K562 (cell line): ENCODE measurements around the gene KPTN. TPM values are rescaled to one million over a fixed set of nuclear protein-coding genes. Genes with fewer than 3 reads are reported as not detected.

Source experiments
- BRD4 ChIP-seq: fragments of 200-600 bp; sonication (generic); IDR thresholded peaks from 2 replicates; pipeline ENCODE4 v1.6.1; 2017; ENCODE audit warnings: inconsistent platforms
- FOXP1 ChIP-seq: sonication (generic); formaldehyde crosslinking; IDR thresholded peaks from 2 replicates; pipeline ENCODE4 v1.8.0; 2022; ENCODE audit warnings: mild to moderate bottlenecking, missing genetic modification reagents
- HDAC1 ChIP-seq, 2 experiments: fragments of 450-650 bp; IDR thresholded peaks; 2 replicates each; pipeline ENCODE4 v1.6.1; 2016 to 2017; ENCODE audit warnings: inconsistent platforms in 1 of 2, mild to moderate bottlenecking in 1 of 2, moderate library complexity in 1 of 2
- KAT7 ChIP-seq: sonication (generic); formaldehyde crosslinking; IDR thresholded peaks from 2 replicates; pipeline ENCODE4 v1.8.0; 2022; ENCODE audit warnings: missing genetic modification reagents, mild to moderate bottlenecking, borderline replicate concordance
- MYNN ChIP-seq, 2 experiments: sonication (generic); formaldehyde crosslinking in 1 of 2; IDR thresholded peaks; 2 replicates each; pipeline versions ENCODE4 v1.5.0 to v1.6.1; 2016 to 2020; ENCODE audit warnings: antibody characterized with exemption in 1 of 2, missing genetic modification reagents in 1 of 2
- SIRT6 ChIP-seq: IDR thresholded peaks from one replicate; pipeline ENCODE4 v1.6.1; 2012; ENCODE audit warnings: low read depth, mild to moderate bottlenecking, control low read depth, inconsistent platforms, low read length, moderate library complexity
- SP2 ChIP-seq: IDR thresholded peaks from 2 replicates; pipeline ENCODE4 v1.6.1; 2011; ENCODE audit warnings: mild to moderate bottlenecking, low read depth, low read length, moderate library complexity; ENCODE audit not compliant: poor library complexity, severe bottlenecking; ENCODE audit errors: extremely low read depth
- ZNF121 ChIP-seq: sonication (generic); formaldehyde crosslinking; conservative IDR thresholded peaks from 2 replicates; pipeline ENCODE4 v1.8.0; 2022; ENCODE audit warnings: missing genetic modification reagents
- ZNF431 ChIP-seq: sonication (generic); formaldehyde crosslinking; IDR thresholded peaks from 2 replicates; pipeline ENCODE4 v1.8.0; 2022; ENCODE audit warnings: mild to moderate bottlenecking, missing genetic modification reagents
- polyA plus RNA-seq, 8 experiments: library from polyadenylated mRNA; depleted of rRNA in 4 of 8; stranded (reverse) in 5 of 8; unstranded in 3 of 8; fragments of >200 nt; fragmentation: Nextera tagmentation in 2 of 8; fragmentation: Illumina TruSeq in 1 of 8; extraction: Ambion mirVana in 2 of 8; extraction: Trizol in 1 of 8; gene quantifications; 2 replicates each; pipeline versions ENCODE4 v1.2.1 to v1.2.3, GENCODE V29; 2011 to 2014; ENCODE audit warnings: inconsistent platforms in 1 of 8, missing spikeins in 1 of 8
- total RNA-seq, 7 experiments: library from RNA; depleted of rRNA in 6 of 7; stranded (reverse); fragments of >200 nt in 6 of 7; fragmentation: Illumina TruSeq in 2 of 7; extraction: Trizol in 2 of 7; gene quantifications; 2 replicates each; pipeline versions ENCODE4 v1.2.1 to v1.2.3, GENCODE V29; 2011 to 2021; ENCODE audit warnings: low replicate concordance in 1 of 7
- TF ChIP-seq, protein P1 (sequence below): sonication (generic); IDR thresholded peaks from 2 replicates; pipeline ENCODE4 v1.6.1; 2016
- TF ChIP-seq, protein P2 (sequence below): sonication (generic); formaldehyde crosslinking; IDR thresholded peaks from 2 replicates; pipeline ENCODE4 v1.8.1; 2023; ENCODE audit warnings: mild to moderate bottlenecking, missing genetic modification reagents
- TF ChIP-seq, protein P3 (sequence below): fragments of 250-450 bp; sonication (Bioruptor Pico); IDR thresholded peaks from 2 replicates; pipeline ENCODE4 v1.8.0; 2022; ENCODE audit warnings: inconsistent platforms
- TF ChIP-seq, protein P4 (sequence below): sonication (generic); formaldehyde crosslinking; IDR thresholded peaks from 2 replicates; pipeline ENCODE4 v1.8.0; 2022; ENCODE audit warnings: missing genetic modification reagents, mild to moderate bottlenecking, borderline replicate concordance
- TF ChIP-seq, protein P5 (sequence below), 3 experiments: fragments of 200-800 bp in 1 of 3; sonication (Bioruptor generic) in 1 of 3; sonication (generic) in 1 of 3; formaldehyde crosslinking in 1 of 3; IDR thresholded peaks; 2 replicates each; pipeline versions ENCODE4 v1.6.1 to v1.8.0; 2016 to 2022; ENCODE audit warnings: mild to moderate bottlenecking in 2 of 3, missing compliant biosample characterization in 2 of 3, missing genetic modification characterization in 2 of 3, missing genetic modification reagents in 1 of 3
- TF ChIP-seq, protein P6 (sequence below): fragments of 450-650 bp; IDR thresholded peaks from 2 replicates; pipeline ENCODE4 v1.6.1; 2016; ENCODE audit warnings: borderline replicate concordance

The KPTN gene
- total and polyA plus RNA-seq, 9 of the 15 experiments (the other 6 are each of a cell fraction or from before 2014, with no cell fraction given): 0.56 to 18.2 (median 8.5) TPM

DNA sequence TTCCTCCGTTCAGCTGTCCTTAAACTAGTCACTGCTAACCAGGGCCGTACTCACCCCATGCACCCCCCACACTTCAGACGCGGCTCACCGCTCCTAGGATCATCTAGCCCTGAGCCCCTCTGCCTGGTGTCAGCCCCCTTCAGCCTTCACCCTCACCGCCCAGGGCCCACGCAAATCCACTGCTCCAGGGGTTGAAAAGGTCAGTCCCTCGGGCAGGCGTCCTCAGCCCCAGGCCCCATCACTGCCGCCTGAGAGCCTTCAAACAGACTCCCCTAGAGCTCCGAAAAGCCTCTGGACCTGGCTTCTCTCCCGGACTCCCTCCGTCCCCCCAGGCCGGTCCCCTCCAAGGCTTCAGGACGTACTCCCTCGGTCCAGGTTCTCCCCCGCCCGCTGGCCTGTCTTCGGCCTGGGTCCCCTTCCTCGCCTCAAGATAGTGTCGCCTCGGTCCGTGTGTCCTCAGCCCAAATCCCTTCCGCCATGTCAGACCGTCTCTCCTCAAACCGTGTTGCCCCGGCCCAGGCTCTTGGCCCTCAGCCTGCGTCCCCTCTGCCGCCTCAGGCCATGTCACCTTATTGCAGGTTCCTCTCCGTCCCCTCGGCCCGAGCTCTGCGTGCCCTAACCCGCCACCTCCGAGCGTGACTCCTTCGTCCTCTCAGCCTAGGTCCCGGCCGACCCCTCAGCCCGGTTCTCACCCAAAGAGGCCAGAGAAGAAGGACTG lies 30.3 kb upstream of the KPTN start (continued):
- TF ChIP-seq, protein P1, sequence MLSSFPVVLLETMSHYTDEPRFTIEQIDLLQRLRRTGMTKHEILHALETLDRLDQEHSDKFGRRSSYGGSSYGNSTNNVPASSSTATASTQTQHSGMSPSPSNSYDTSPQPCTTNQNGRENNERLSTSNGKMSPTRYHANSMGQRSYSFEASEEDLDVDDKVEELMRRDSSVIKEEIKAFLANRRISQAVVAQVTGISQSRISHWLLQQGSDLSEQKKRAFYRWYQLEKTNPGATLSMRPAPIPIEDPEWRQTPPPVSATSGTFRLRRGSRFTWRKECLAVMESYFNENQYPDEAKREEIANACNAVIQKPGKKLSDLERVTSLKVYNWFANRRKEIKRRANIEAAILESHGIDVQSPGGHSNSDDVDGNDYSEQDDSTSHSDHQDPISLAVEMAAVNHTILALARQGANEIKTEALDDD: peak; percentile 58; the same call in 1 of the 2 replicates
- TF ChIP-seq SP2 (no peak), HDAC1 (IDR thresholded peaks at IDR 0.05) (peak in 1 of 2 experiments; percentile 18; a peak in 1 of 4 replicates), FOXP1 (CRISPR knock-in tag) (0 out of 2 replicates have a peak, but pooled peaks have one; percentile 10), MYNN (IDR thresholded peaks at IDR 0.05) (no peak), MYNN (CRISPR knock-in tag; IDR thresholded peaks at IDR 0.05) (no peak), ZNF431 (CRISPR knock-in tag) (no peak), SIRT6 (no peak), ZNF121 (CRISPR knock-in tag) (no peak), KAT7 (peak; percentile 55; the same call in 1 of the 2 replicates), BRD4 (no peak)
- TF ChIP-seq, protein P2, sequence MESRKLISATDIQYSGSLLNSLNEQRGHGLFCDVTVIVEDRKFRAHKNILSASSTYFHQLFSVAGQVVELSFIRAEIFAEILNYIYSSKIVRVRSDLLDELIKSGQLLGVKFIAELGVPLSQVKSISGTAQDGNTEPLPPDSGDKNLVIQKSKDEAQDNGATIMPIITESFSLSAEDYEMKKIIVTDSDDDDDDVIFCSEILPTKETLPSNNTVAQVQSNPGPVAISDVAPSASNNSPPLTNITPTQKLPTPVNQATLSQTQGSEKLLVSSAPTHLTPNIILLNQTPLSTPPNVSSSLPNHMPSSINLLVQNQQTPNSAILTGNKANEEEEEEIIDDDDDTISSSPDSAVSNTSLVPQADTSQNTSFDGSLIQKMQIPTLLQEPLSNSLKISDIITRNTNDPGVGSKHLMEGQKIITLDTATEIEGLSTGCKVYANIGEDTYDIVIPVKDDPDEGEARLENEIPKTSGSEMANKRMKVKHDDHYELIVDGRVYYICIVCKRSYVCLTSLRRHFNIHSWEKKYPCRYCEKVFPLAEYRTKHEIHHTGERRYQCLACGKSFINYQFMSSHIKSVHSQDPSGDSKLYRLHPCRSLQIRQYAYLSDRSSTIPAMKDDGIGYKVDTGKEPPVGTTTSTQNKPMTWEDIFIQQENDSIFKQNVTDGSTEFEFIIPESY: 0 out of 2 replicates have a peak, but pooled peaks have one; percentile 17
- TF ChIP-seq, protein P3, sequence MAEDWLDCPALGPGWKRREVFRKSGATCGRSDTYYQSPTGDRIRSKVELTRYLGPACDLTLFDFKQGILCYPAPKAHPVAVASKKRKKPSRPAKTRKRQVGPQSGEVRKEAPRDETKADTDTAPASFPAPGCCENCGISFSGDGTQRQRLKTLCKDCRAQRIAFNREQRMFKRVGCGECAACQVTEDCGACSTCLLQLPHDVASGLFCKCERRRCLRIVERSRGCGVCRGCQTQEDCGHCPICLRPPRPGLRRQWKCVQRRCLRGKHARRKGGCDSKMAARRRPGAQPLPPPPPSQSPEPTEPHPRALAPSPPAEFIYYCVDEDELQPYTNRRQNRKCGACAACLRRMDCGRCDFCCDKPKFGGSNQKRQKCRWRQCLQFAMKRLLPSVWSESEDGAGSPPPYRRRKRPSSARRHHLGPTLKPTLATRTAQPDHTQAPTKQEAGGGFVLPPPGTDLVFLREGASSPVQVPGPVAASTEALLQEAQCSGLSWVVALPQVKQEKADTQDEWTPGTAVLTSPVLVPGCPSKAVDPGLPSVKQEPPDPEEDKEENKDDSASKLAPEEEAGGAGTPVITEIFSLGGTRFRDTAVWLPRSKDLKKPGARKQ (CRISPR knock-in tag): no peak
- TF ChIP-seq, protein P4, sequence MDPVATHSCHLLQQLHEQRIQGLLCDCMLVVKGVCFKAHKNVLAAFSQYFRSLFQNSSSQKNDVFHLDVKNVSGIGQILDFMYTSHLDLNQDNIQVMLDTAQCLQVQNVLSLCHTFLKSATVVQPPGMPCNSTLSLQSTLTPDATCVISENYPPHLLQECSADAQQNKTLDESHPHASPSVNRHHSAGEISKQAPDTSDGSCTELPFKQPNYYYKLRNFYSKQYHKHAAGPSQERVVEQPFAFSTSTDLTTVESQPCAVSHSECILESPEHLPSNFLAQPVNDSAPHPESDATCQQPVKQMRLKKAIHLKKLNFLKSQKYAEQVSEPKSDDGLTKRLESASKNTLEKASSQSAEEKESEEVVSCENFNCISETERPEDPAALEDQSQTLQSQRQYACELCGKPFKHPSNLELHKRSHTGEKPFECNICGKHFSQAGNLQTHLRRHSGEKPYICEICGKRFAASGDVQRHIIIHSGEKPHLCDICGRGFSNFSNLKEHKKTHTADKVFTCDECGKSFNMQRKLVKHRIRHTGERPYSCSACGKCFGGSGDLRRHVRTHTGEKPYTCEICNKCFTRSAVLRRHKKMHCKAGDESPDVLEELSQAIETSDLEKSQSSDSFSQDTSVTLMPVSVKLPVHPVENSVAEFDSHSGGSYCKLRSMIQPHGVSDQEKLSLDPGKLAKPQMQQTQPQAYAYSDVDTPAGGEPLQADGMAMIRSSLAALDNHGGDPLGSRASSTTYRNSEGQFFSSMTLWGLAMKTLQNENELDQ: peak; percentile 92; the same call in 1 of the 2 replicates
- TF ChIP-seq, protein P5, sequence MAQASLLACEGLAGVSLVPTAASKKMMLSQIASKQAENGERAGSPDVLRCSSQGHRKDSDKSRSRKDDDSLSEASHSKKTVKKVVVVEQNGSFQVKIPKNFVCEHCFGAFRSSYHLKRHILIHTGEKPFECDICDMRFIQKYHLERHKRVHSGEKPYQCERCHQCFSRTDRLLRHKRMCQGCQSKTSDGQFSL (CRISPR knock-in tag; IDR thresholded peaks at IDR 0.05): peak; percentile 68; the same call in 1 of the 2 replicates
- TF ChIP-seq, protein P5 (tag; IDR thresholded peaks at IDR 0.05): no peak
- TF ChIP-seq, protein P6, sequence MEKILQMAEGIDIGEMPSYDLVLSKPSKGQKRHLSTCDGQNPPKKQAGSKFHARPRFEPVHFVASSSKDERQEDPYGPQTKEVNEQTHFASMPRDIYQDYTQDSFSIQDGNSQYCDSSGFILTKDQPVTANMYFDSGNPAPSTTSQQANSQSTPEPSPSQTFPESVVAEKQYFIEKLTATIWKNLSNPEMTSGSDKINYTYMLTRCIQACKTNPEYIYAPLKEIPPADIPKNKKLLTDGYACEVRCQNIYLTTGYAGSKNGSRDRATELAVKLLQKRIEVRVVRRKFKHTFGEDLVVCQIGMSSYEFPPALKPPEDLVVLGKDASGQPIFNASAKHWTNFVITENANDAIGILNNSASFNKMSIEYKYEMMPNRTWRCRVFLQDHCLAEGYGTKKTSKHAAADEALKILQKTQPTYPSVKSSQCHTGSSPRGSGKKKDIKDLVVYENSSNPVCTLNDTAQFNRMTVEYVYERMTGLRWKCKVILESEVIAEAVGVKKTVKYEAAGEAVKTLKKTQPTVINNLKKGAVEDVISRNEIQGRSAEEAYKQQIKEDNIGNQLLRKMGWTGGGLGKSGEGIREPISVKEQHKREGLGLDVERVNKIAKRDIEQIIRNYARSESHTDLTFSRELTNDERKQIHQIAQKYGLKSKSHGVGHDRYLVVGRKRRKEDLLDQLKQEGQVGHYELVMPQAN: peak; percentile 38
